Kidney (tissue), 14 donors: Measurements from ENCODE around the gene TNIP3. TPM values are rescaled to one million over a fixed set of nuclear protein-coding genes. Genes with fewer than 3 reads are reported as not detected.

Source experiments
- DNase-seq, 5 donors: peaks; one replicate each; pipeline ENCODE4 v3.0.0-alpha.2; 2013 to 2020
- FAIRE-seq: peaks from 2 replicates; lab custom pipeline; 2012; peaks lifted over from hg19 to GRCh38; lab: Jason Lieb, UNC
- H3K27ac ChIP-seq, 2 donors: one replicate each; pipeline ENCODE4 v1.7.0; 2013; ENCODE audit warnings: low read depth in 2 of 2, low read length in 2 of 2, inconsistent platforms in 1 of 2
- H3K27me3 ChIP-seq: one replicate; pipeline ENCODE4 v1.7.1; 2013; ENCODE audit warnings: low read length, inconsistent platforms; ENCODE audit not compliant: control insufficient read depth, insufficient read depth
- H3K36me3 ChIP-seq, 3 donors: one replicate each; pipeline versions ENCODE4 v1.7.0 to v1.7.1; 2013; ENCODE audit warnings: low read length in 3 of 3, control low read depth in 1 of 3, inconsistent platforms in 1 of 3; ENCODE audit not compliant: insufficient read depth in 3 of 3, control insufficient read depth in 2 of 3
- H3K4me1 ChIP-seq, 3 donors: one replicate each; pipeline versions ENCODE4 v1.7.0 to v1.7.1; 2013; ENCODE audit warnings: low read length in 3 of 3, inconsistent platforms in 1 of 3, low read depth in 1 of 3; ENCODE audit not compliant: control insufficient read depth in 2 of 3, insufficient read depth in 2 of 3
- H3K4me3 ChIP-seq, 3 donors: one replicate each; pipeline versions ENCODE4 v1.7.0 to v1.8.1; 2013; ENCODE audit warnings: low read length in 3 of 3, control low read depth in 1 of 3, inconsistent platforms in 1 of 3
- H3K9ac ChIP-seq, 3 donors: one replicate each; pipeline versions ENCODE4 v1.7.0 to v1.7.1; 2013; ENCODE audit warnings: low read length in 3 of 3, control low read depth in 1 of 3, inconsistent platforms in 1 of 3
- H3K9me3 ChIP-seq, 3 donors: one replicate each; pipeline versions ENCODE4 v1.7.0 to v1.7.1; 2013; ENCODE audit warnings: low read length in 3 of 3, control low read depth in 1 of 3, inconsistent platforms in 1 of 3; ENCODE audit not compliant: control insufficient read depth in 2 of 3, insufficient read depth in 1 of 3
- CTCF ChIP-seq: IDR thresholded peaks from 3 replicates; pipeline ENCODE4 v1.5.1; 2012; ENCODE audit warnings: mild to moderate bottlenecking, moderate library complexity, borderline replicate concordance; ENCODE audit not compliant: insufficient read depth; ENCODE audit errors: extremely low read depth
- intact Hi-C: fragments of 100-400 bp; cut with DNase I; formaldehyde crosslinking; loops from one replicate; pipeline ENCODE4 v1.11.1; 2022
- polyA plus RNA-seq: library from polyadenylated mRNA; stranded (reverse); fragments of 350-450 nt; fragmentation: Illumina TruSeq; extraction: RNeasy Lipid Tissue Mini Kit (QIAGEN cat#74804); gene quantifications from one replicate; pipeline ENCODE4 v1.2.3, GENCODE V29; 2014; ENCODE audit warnings: low read depth, low replicate concordance; ENCODE audit not compliant: insufficient read depth
- total RNA-seq: library from RNA; stranded (reverse); fragmentation: NEBNext Ultra II Directional; extraction: Animal tissue kit (Norgen Biotek cat#: 25700); gene quantifications from one replicate; pipeline ENCODE4 v1.2.1, GENCODE V29; 2021
- donor health status: control.
- donor health status: control.
- donor health status: control.
- donor health status: control.
- donor health status: control.
- donor health status: DM: yes; HTN: yes; CAD: no.
- donor health status: Normal renal cell carcinoma (clear cell type).

TNIP3 gene
- total and polyA plus RNA-seq, 2 donors from 2014 or later, result 0.63 TPM; not detected in 1

DNA sequence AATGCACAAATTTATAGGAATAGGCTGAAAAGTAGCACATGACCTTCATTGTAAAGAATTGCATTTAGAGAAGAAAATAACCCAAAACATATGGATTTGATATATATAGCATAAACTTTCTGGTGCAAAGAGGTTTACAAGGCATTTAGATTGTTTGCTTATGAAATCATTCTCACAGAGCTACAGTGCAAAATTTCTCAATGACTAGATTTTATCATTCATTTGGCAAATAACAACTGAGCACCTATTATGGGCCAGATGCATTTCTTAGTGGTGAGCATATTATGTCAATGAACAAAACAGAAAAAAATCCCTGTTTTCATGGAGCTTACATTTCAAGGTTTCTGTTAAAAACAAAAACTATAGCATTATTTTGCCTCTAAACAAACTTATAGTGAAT is 34.1 kb upstream of the TNIP3 start:
- Histone ChIP-seq H3K9ac (no peak overlapping the region), H3K4me3 (no peak overlapping the region), H3K27me3 (no peaks in the 10 kb centered on the region), H3K9me3 (no peaks in the 10 kb centered on the region), H3K4me1 (no peaks in the 10 kb centered on the region), H3K36me3 (no peaks in the 10 kb centered on the region), H3K27ac (no peak overlapping the region)
- no peak for TF ChIP-seq CTCF
- intact Hi-C loops, result no loop called here
- FAIRE-seq (no peak), DNase-seq (no peak)

GRCh38 chr4:121195649-121196048 is 31.5 kb upstream of the TNIP3 start:
- Histone ChIP-seq H3K9ac (no peak overlapping the region), H3K9me3 (no peaks in the 10 kb centered on the region), H3K4me3 (no peak overlapping the region), H3K27me3 (no peaks in the 10 kb centered on the region), H3K36me3 (no peaks in the 10 kb centered on the region), H3K27ac (no peak overlapping the region), H3K4me1 (no peaks in the 10 kb centered on the region)
- TF ChIP-seq CTCF, result no peak
- intact Hi-C loops, result no loop called here
- no peak for FAIRE-seq
- no peak for DNase-seq

GRCh38 chr4:121192480-121192879 is 28.4 kb upstream of the TNIP3 start:
- H3K4me3 ChIP-seq, result no peak overlapping the region
- H3K9me3 ChIP-seq, result no peaks in the 10 kb centered on the region
- peak in 2 of 5 donors; percentile 46 to 62 for DNase-seq
- peak; percentile 68 for TF ChIP-seq CTCF
- H3K4me1 ChIP-seq, result no peaks in the 10 kb centered on the region
- intact Hi-C loops, result no loop called here
- no peak overlapping the region for H3K9ac ChIP-seq
- H3K27me3 ChIP-seq, result no peaks in the 10 kb centered on the region
- H3K27ac ChIP-seq, result no peak overlapping the region
- no peak for FAIRE-seq
- H3K36me3 ChIP-seq, result no peaks in the 10 kb centered on the region

- no peak overlapping the region for H3K9ac ChIP-seq
- intact Hi-C loops, result no loop called here
- H3K27me3 ChIP-seq, result no peaks in the 10 kb centered on the region
- H3K9me3 ChIP-seq, result no peaks in the 10 kb centered on the region
- H3K4me3 ChIP-seq, result no peak overlapping the region
- no peaks in the 10 kb centered on the region for H3K4me1 ChIP-seq
- FAIRE-seq (no peak), DNase-seq (no peak)
- H3K36me3 ChIP-seq, result no peaks in the 10 kb centered on the region
- H3K27ac ChIP-seq, result no peak overlapping the region
- no peak for TF ChIP-seq CTCF
Measured at GRCh38 chr4:121192013-121192412, 27.9 kb upstream of the TNIP3 start.
